HuH-7 (cell line): ENCODE measurements around the gene BASP1.

Source experiments
- DNase-seq: peaks from one replicate; pipeline ENCODE4 v3.0.0; 2011; ENCODE audit warnings: low spot score

The BASP1 gene

GRCh38 chr5:17217493-17218352 lies at the start of gene BASP1:
Gene BASP1, plus strand, starts transcription at chr5:17217631. Its CDS starts 57,586 bp downstream, at chr5:17275217.
- DNase-seq = no peak

DNA sequence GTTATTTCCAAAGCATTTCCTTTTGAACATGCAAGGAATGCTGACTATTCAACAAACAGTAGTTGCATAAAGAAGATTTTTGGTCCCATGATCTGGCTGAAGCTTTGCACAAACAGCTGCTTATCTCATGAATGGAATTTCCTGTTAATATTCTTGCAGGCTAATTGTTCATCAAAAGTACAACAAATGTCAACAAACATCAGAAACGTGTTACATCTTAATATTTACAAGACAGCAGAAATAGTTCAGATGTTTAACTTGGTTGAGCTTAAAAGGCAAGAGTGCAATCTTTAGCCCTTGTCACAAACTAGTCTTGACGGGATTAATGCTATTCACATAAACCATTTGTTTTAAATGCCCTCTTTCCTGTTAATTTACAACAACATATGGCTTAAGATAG lies 47.9 kb upstream of the BASP1 start:
- DNase-seq = no peak

- DNase-seq = no peak
These were observed 44.6 kb upstream of the BASP1 start for GRCh38 chr5:17172791-17173190.

DNA sequence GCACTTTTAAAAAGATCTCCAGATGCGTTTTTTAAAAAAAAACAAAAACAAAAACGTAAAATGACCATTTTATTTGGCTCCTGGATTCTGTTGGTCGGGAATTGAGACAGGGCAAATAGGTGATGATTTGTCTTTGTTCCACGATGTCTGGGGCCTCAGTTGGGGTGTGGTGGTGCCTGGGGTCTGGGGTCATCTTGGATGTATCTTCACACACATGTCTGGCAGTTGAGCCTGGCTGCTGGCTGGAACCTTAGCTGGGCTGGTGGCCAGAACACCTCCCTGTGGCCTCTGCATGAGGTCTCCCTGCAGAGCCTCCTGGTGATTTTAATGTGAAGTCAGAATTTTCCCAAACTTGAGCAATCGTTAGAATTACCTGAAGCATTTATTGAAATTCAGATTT lies 42.5 kb upstream of the BASP1 start:
- no peak for DNase-seq

DNA sequence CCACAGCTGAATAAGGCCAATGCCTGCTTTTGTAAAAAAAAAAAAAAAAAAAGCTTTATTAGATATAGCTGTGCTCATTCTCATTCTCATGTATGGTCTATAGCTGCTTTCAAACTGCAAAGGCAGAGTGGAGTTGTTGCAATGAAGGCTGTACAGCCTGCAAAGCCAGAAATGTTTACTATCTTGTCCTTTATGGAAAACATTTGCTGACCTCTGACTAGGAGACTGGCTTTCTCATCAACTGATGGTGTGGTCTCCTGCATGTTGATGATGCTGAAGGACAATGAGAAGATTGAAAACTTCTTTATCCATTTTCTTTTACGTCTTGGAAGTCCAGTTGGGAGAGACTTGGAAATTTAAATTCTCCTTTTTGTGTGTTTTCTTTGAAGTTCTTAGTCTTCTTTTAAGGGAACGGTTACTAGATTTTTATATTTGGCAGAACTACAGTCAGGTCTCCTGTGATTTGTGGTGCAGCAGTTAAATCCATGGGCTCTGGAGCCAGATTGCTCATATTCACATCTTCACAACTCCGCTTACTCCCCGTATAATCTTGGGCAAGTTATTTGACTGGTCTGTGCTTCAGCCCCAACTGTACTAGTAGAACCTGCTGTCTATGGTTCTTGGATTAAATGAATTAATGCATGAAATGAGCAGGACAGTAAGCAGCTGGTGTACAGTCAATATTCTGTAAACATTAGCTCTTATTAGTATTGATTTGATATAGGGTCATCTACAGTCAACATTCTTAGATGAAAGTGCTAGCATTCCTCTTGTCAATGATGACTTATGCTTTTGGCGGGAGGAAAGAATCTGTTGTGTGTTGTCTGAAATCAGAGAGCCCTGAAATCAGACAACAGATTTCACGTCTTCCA lies 39.7 kb upstream of the BASP1 start:
- no peak for DNase-seq

- DNase-seq = no peak
These were observed 39.1 kb upstream of the BASP1 start for GRCh38 chr5:17178373-17178675.

- no peak for DNase-seq
These were observed 37.0 kb upstream of the BASP1 start for GRCh38 chr5:17180330-17180843.

DNA sequence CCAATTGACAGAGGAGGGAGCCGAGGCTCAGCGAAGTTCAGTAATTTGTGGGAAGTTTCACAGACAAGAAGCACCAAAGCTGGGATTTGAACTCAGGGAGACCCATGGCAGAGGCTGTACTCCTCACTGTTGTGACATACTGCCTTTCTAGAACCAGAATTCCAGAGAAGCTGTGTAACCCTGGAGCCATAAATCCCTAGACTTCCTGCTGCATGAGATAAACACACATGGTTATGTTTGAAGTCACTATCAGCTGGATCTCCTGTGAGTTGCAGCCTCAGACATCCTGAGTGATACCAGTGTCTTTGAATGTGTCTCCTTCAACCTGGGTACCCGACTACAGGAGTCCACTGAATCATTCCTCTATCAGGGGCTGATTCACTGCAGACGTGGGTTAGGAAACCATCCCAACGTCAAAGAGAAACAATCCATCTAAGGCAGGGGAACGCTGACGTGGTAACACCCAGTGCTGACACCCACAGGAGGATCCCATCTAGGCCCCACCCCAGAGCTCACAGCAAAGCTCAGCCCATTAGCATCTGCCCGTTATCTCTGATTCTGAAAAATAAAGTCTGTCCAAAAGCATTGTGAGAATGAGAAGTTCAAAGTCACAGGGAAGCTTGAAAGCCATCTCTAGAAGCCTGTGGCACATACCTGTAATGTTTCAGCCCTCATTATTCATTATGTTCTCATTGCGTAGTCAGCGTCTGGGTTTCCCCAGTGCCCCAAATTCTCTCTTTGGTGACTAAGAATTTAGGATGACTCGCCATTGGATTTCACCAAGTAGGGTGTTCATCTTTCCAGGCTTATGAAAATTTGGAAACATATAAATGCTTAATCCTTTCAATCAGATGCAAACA lies 36.3 kb upstream of the BASP1 start:
- DNase-seq = no peak

GRCh38 chr5:17182494-17182893 lies 34.9 kb upstream of the BASP1 start:
- no peak for DNase-seq

GRCh38 chr5:17182981-17183380 lies 34.5 kb upstream of the BASP1 start:
- DNase-seq = no peak

GRCh38 chr5:17183831-17184230 lies 33.6 kb upstream of the BASP1 start:
- DNase-seq = no peak

GRCh38 chr5:17184588-17184987 lies 32.8 kb upstream of the BASP1 start:
- DNase-seq = no peak

GRCh38 chr5:17185349-17185748 lies 32.1 kb upstream of the BASP1 start:
- no peak for DNase-seq

DNA sequence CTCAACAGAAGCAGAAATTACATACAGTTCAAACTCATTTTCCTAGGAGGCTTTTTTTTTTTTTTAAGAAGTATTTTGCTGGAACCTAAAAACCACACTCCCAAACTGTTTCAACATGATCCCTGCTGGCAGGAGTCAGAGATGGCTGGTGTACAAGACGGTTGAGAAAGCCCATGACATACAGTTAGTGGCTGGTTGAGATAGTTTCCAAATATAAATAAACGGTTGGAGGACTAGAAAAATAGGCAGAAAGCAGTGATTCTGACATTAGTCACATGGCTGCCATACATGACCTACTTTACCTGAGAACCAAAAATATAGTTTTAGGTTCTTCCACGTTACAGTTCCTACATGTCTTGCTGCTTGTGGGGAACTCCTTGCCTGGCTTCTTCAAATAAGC lies 31.7 kb upstream of the BASP1 start:
- DNase-seq = no peak

DNA sequence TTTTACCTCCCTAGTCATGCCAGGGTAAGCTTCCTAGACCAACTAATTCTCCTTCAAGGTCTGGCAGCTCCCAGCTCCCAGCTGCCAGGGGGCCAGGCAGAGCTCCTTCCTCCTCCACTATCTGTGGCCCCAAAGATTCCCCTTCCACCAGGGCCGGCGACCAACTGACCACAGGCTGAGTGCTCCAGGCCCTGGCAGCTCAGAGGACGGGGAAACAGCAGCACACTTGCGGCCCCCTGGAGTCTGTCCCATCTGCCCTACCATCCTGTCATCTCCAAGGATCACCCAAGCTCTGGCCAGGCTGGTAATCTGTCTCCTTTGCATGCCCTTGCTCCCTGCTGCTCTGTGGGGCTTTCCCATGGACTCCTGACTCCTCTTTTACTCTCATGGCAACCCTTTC lies 31.2 kb upstream of the BASP1 start:
- DNase-seq = no peak

GRCh38 chr5:17187011-17187785 lies 30.2 kb upstream of the BASP1 start:
- no peak for DNase-seq

- no peak for DNase-seq
These were observed 29.7 kb upstream of the BASP1 start for GRCh38 chr5:17187786-17188170.

GRCh38 chr5:17189381-17190036 lies 27.9 kb upstream of the BASP1 start:
- peak; percentile 23 for DNase-seq

GRCh38 chr5:17190242-17190778 lies 27.1 kb upstream of the BASP1 start:
- DNase-seq = peak; percentile 8

DNA sequence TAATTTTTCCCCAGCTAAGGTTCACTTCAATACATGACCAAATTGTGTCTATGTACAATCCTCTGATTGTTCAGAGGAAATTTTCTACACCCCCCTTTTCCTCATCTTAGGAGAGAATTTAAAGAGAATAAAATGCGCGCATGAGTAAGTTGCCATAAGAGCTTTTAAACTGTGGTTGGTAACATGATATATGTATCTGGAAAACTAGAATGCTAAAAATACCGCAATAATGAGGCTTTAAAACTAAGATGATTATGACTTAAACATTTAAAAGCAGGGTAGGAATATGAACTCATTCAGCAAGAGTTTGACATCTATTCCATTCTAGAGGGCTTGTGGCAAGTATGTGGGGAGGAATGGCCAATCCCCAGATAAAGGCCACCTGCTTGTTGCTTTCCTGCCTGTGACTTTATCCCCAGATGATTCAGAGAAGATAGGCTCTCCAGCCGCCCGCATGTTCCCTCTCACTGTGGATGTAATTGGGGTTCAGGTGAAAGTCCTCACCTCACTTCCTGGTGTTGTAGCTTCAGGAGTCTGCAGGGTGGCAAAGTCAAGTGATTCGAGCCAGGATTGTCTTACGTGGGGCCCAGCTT lies 26.5 kb upstream of the BASP1 start:
- no peak for DNase-seq
